Uterus (tissue), 4 donors: ENCODE results near the gene PRKAR1A. TPM values are rescaled to one million over a fixed set of nuclear protein-coding genes. Genes with fewer than 3 reads are reported as not detected.

ENCODE experiments used
- DNase-seq, 2 donors: peaks; one replicate each; pipeline ENCODE4 v3.0.0-alpha.2; 2019 to 2020
- H3K27ac ChIP-seq, 2 donors: fragments of 200-600 bp; sonication (generic); 1 replicate in 1 of 2; 2 replicates in 1 of 2; pipeline ENCODE4 v1.5.1; 2016 to 2018
- H3K27me3 ChIP-seq, 2 donors: fragments of 200-600 bp; sonication (generic); one replicate each; pipeline ENCODE4 v1.5.1; 2018 to 2019; ENCODE audit warnings: control low read depth in 1 of 2
- H3K36me3 ChIP-seq, 2 donors: fragments of 200-600 bp; sonication (generic); one replicate each; pipeline ENCODE4 v1.5.1; 2019; ENCODE audit warnings: control low read depth in 1 of 2
- H3K4me1 ChIP-seq, 2 donors: fragments of 200-600 bp; sonication (generic); one replicate each; pipeline ENCODE4 v1.5.1; 2018 to 2019; ENCODE audit warnings: control low read depth in 1 of 2
- H3K4me3 ChIP-seq, 2 donors: fragments of 200-600 bp; sonication (generic); 1 replicate in 1 of 2; 2 replicates in 1 of 2; pipeline ENCODE4 v1.5.1; 2018 to 2019; ENCODE audit warnings: mild to moderate bottlenecking in 1 of 2
- H3K9me3 ChIP-seq, 2 donors: fragments of 200-600 bp; sonication (generic); one replicate each; pipeline ENCODE4 v1.5.1; 2019; ENCODE audit warnings: control low read depth in 1 of 2
- POLR2A ChIP-seq, 2 donors: fragments of 450-650 bp; IDR thresholded peaks; one replicate each; pipeline ENCODE4 v1.6.1; 2016; ENCODE audit warnings: antibody characterized with exemption in 2 of 2, mild to moderate bottlenecking in 1 of 2, moderate library complexity in 1 of 2
- intact Hi-C: fragments of 100-400 bp; cut with DNase I; formaldehyde crosslinking; loops from one replicate; pipeline ENCODE4 v1.15.1; 2023; ENCODE audit warnings: low total_unique reads
- total RNA-seq, 4 donors: library from RNA; depleted of rRNA in 3 of 4; stranded (reverse); fragments of >200 nt in 3 of 4; gene quantifications; one replicate each; pipeline versions ENCODE4 v1.1.0 to v1.2.4, GENCODE V29; 2014 to 2023
- TF ChIP-seq, protein P1 (sequence below), 4 experiments: fragments of 200-600 bp in 2 of 4; fragments of 450-650 bp in 2 of 4; sonication (generic) in 2 of 4; IDR thresholded peaks; one replicate each; pipeline ENCODE4 v1.5.1; 2016 to 2019; ENCODE audit warnings: antibody characterized with exemption in 4 of 4, mild to moderate bottlenecking in 2 of 4, moderate library complexity in 1 of 4
- donor health status: DM: yes; HTN: yes; CAD: no.

The PRKAR1A gene
- total RNA-seq, 4 donors from 2014 or later, result 171 to 532 (median 388) TPM

DNA sequence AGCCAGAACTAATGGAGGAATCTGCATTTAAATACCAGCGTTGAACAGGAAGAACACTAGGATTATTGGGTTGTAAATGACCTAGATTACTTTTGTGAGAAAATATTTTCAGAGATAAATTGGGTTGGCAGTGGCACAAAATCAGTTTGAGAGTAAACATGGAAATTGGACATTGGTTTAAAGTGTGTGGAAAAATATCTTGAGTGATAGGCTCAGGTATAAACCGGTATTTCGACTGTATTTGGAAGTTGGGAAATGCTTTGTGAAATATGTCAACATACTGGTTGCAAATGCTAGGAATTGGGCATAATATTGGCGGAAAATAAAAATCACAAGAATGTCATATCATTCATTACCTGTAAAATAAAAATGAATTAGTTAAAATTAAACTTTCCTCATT, 15.1 kb downstream of the PRKAR1A start:
- H3K36me3 ChIP-seq, result no peaks in the 10 kb centered on the region
- no peak for DNase-seq
- H3K9me3 ChIP-seq, result no peaks in the 10 kb centered on the region
- intact Hi-C loops, result no loop called here
- H3K27ac ChIP-seq, result no peak overlapping the region
- H3K4me1 ChIP-seq, result peaks cover 0 to 4% of the 10 kb centered on the region in 2 donors
- H3K27me3 ChIP-seq, result no peaks in the 10 kb centered on the region
- TF ChIP-seq POLR2A (IDR thresholded peaks at IDR 0.05), result no peak
- TF ChIP-seq, protein P1, sequence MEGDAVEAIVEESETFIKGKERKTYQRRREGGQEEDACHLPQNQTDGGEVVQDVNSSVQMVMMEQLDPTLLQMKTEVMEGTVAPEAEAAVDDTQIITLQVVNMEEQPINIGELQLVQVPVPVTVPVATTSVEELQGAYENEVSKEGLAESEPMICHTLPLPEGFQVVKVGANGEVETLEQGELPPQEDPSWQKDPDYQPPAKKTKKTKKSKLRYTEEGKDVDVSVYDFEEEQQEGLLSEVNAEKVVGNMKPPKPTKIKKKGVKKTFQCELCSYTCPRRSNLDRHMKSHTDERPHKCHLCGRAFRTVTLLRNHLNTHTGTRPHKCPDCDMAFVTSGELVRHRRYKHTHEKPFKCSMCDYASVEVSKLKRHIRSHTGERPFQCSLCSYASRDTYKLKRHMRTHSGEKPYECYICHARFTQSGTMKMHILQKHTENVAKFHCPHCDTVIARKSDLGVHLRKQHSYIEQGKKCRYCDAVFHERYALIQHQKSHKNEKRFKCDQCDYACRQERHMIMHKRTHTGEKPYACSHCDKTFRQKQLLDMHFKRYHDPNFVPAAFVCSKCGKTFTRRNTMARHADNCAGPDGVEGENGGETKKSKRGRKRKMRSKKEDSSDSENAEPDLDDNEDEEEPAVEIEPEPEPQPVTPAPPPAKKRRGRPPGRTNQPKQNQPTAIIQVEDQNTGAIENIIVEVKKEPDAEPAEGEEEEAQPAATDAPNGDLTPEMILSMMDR (IDR thresholded peaks at IDR 0.05), result no peak
- H3K4me3 ChIP-seq, result no peak overlapping the region

DNA sequence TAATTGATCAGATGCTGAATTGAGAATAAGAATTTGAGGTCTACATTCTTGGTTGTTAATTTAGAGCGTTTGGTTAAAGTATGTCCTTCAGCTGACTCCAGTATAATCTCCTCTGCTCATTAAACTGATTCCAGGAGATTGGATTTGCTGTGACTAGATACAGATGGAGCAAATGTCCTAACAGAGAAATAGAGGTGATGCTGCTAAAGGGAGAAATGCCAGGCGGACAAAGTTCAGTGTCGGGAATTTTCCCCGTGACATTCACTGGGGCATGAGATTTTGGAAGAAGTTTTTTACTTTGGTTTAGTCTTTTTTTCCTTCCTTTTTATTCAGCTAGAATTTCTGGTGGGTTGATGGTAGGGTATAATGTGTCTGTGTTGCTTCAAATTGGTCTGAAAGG, 19.0 kb downstream of the PRKAR1A start:
- H3K27me3 ChIP-seq, result no peaks in the 10 kb centered on the region
- no peak for DNase-seq
- TF ChIP-seq, protein P1 (IDR thresholded peaks at IDR 0.05), result no peak
- no peak for TF ChIP-seq POLR2A (IDR thresholded peaks at IDR 0.05)
- H3K9me3 ChIP-seq, result no peaks in the 10 kb centered on the region
- no peak overlapping the region for H3K4me3 ChIP-seq
- H3K36me3 ChIP-seq, result no peaks in the 10 kb centered on the region
- H3K27ac ChIP-seq, result no peak overlapping the region
- peaks cover 0 to 5% of the 10 kb centered on the region in 2 donors for H3K4me1 ChIP-seq
- intact Hi-C loops, result loop anchor here (10.0 kb wide), 1 partner anchor 74 kb away; the partner anchor contains the start of gene FAM20A

DNA sequence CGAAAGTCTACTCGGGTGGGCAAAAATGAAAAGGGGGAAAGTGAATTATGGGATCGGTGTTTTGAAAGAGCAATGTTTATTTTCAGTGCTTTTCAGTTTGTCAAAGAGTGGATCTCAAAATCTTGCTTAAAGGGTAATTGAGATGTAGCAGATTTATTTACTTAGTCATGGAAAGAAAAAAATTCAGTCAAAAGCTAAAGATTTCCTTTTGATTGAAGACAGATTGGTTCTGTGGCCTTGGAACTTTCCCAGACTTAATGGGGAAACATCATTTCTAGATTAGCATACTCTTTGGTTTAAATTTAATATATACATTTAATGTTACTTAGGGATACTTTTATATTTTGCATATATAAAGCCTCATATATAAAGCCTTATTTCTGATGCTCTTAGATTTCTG, 20.6 kb downstream of the PRKAR1A start:
- Histone ChIP-seq H3K27me3 (no peaks in the 10 kb centered on the region), H3K36me3 (no peaks in the 10 kb centered on the region), H3K4me3 (no peak overlapping the region), H3K9me3 (no peaks in the 10 kb centered on the region), H3K4me1 (peaks cover 0 to 5% of the 10 kb centered on the region in 2 donors), H3K27ac (peak overlapping the region in 1 of 2 donors; percentile 44)
- TF ChIP-seq, protein P1 (IDR thresholded peaks at IDR 0.05), result no peak
- TF ChIP-seq POLR2A (IDR thresholded peaks at IDR 0.05), result no peak
- DNase-seq, result no peak
- intact Hi-C loops, result loop anchor here (10.0 kb wide), 1 partner anchor 72 kb away; the partner anchor contains the start of gene FAM20A

DNA sequence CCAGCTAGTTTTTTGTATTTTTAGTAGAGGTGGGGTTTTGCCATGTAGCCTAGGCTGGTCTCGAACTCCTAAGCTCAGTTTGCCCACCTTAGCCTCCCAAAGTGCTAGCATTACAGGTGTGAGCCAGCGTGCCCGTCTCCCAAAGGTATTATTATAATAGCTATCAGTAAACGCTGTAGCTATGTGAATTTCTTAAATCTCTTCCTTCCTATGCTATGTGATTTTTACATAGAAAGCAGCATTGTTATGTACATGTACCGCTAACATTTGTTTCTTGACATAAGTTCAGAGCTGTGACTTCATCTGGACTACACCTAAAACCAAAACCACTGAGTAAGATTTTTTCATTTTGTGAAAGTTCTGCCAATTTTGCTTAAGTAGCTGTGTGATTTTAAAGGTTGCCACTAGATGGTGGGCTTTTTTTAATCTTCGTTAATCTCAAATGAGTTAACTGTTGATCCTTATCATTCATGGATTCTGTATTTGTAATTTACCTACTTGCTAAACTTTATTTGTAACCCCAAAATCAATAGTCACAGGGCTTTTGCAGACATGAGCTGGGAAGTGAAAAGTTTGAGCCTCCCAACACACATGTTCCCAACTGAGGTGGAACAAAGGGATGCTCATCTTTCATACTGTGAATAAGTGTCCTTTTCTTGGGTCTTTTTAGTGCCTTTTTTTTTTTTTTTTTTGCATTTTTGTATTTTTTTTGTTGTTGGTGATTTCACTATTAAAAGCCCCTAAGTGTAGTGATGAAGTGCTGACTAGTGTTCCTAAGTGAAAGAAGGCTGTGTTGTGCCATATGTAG, 21.9 kb downstream of the PRKAR1A start:
- no peak for TF ChIP-seq POLR2A (IDR thresholded peaks at IDR 0.05)
- TF ChIP-seq, protein P1 (IDR thresholded peaks at IDR 0.05), result peak; percentile 38 to 65 (median 46)
- H3K27me3 ChIP-seq, result no peaks in the 10 kb centered on the region
- no peaks in the 10 kb centered on the region for H3K9me3 ChIP-seq
- intact Hi-C loops, result loop anchor here (10.0 kb wide), 1 partner anchor 71 kb away; the partner anchor contains the start of gene FAM20A
- no peak for DNase-seq
- no peaks in the 10 kb centered on the region for H3K36me3 ChIP-seq
- H3K27ac ChIP-seq, result peak overlapping the region; percentile 43 to 44
- no peak overlapping the region for H3K4me3 ChIP-seq
- peaks cover 0 to 5% of the 10 kb centered on the region in 2 donors for H3K4me1 ChIP-seq

DNA sequence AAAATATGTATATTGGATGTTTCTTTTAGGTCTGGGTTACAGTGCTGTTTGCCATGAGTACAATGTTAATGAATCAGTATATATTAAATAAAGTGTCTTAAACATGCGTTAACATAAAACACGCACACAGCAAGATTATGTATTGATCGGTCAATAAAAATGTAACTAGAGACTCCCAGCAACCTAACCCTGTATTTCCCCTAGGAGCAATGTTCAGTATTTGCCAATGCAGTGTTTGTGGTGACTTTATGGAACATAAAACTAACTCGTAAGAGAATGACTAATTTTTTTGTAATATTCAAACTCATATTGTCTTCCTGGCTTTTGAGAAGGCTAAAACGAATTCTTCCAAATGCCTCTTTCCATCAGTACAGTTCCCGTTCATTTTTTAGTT, 22.5 kb downstream of the PRKAR1A start:
- intact Hi-C loops, result loop anchor here (10.0 kb wide), 1 partner anchor 70 kb away; the partner anchor contains the start of gene FAM20A
- Histone ChIP-seq H3K27me3 (no peaks in the 10 kb centered on the region), H3K27ac (peak overlapping the region in 1 of 2 donors; percentile 18)

More for the DNA sequence above, 22.5 kb downstream of the PRKAR1A start:
- H3K9me3 ChIP-seq, result no peaks in the 10 kb centered on the region
- TF ChIP-seq, protein P1 (IDR thresholded peaks at IDR 0.05), result no peak
- no peak for TF ChIP-seq POLR2A (IDR thresholded peaks at IDR 0.05)
- no peak for DNase-seq
- H3K4me3 ChIP-seq, result no peak overlapping the region
- peaks cover 0 to 5% of the 10 kb centered on the region in 2 donors for H3K4me1 ChIP-seq
- no peaks in the 10 kb centered on the region for H3K36me3 ChIP-seq
